Transverse colon (tissue), 3 donors: ENCODE measurements around the gene FUNDC1.

Experiments used
- EP300 ChIP-seq: sonication (generic); formaldehyde crosslinking; IDR thresholded peaks from one replicate; pipeline ENCODE4 v1.6.1; 2017; ENCODE audit warnings: antibody characterized with exemption, low read depth
- TF ChIP-seq, protein P1 (sequence below), 5 experiments: fragments of 200-600 bp in 3 of 5; fragments of 450-650 bp in 2 of 5; sonication (generic) in 3 of 5; IDR thresholded peaks; 1 replicate in 2 of 5; 2 replicates in 3 of 5; pipeline ENCODE4 v1.5.1; 2016 to 2017; ENCODE audit warnings: antibody characterized with exemption in 5 of 5, inconsistent platforms in 3 of 5, mild to moderate bottlenecking in 2 of 5, moderate library complexity in 1 of 5

DNA sequence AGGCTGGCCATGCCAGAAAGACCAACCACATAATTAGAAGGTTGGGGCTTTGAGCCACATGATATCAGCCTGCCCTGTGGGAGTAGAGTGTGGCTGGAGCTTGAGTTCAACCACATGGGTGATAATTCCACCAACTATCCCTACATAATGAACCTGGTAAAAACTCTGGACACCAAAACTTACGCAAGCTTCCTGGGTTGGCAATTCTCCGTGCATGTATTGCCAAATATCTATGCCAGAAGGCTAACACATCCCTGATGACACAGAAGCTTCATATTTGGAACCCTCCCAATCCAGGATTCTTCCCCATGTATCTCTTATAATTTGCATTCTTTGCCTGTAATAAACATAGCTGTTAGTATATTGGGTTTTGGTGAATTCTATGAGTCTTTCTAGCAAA lies 68.2 kb downstream of the FUNDC1 start:
- no peak for TF ChIP-seq EP300
- TF ChIP-seq, protein P1, sequence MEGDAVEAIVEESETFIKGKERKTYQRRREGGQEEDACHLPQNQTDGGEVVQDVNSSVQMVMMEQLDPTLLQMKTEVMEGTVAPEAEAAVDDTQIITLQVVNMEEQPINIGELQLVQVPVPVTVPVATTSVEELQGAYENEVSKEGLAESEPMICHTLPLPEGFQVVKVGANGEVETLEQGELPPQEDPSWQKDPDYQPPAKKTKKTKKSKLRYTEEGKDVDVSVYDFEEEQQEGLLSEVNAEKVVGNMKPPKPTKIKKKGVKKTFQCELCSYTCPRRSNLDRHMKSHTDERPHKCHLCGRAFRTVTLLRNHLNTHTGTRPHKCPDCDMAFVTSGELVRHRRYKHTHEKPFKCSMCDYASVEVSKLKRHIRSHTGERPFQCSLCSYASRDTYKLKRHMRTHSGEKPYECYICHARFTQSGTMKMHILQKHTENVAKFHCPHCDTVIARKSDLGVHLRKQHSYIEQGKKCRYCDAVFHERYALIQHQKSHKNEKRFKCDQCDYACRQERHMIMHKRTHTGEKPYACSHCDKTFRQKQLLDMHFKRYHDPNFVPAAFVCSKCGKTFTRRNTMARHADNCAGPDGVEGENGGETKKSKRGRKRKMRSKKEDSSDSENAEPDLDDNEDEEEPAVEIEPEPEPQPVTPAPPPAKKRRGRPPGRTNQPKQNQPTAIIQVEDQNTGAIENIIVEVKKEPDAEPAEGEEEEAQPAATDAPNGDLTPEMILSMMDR (IDR thresholded peaks at IDR 0.05), result no peak
